ENCODE results near the gene NGF. TPM values are rescaled to one million over a fixed set of nuclear protein-coding genes. Genes with fewer than 3 reads are reported as not detected.

The NGF gene
- total and polyA plus RNA-seq, 2 experiments from 2014 or later: 0.37 to 2.6 TPM

DNA sequence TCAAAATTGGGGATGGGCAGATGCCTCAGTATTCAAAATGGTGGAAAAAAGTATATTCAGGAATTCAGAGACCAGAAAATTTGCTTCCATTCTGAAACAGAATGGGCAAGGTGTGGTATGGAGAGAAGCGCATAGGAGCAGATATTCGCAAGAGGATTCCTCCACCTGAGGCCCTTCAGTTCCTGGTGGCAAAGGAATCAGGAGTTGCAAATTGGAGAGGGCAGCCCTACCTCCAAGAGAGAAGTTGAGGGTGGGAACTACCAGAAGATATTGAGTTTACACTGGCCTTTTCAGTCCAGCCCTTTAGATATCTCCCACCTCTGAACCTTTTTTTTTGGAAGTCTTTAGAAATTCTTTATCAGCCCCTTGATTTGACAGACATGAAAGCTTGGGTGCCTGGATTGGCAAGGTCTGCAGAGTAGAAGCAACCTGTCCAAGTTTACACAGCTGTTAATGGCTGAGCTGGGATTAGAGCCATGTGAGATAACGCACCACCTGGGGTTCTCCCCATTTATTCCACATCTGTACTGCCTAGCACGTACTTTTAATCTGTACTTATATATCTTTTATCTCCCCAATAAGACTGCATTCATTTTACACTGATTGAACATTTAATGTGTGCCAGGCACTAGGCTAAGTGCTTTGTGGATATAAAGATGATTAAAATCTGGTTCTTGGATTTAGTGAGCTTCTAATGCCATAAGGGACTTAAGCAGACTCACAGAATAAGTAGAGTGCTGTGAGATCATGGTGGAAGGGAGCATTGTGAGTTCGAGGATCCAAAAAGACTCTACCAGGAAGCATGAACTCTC lies 99.5 kb downstream of the NGF start:
- DNase-seq (ENCODE audit: low spot score): no peak
- Histone ChIP-seq H3K9me2 (replicated peaks; ENCODE audit: insufficient read depth) (no peaks in the 10 kb centered on the region), H3K4me1 (ENCODE audit: insufficient read depth) (peaks cover 3% of the 10 kb centered on the region), H3K4me2 (no peak overlapping the region), H3K27me3 (no peaks in the 10 kb centered on the region), H4K20me1 (ENCODE audit: insufficient read depth, poor library complexity, severe bottlenecking) (no peaks in the 10 kb centered on the region), H3K4me3 (no peak overlapping the region), H3K9me3 (ENCODE audit: low read depth) (no peaks in the 10 kb centered on the region), H3K36me3 (replicated peaks; ENCODE audit: insufficient read depth, low read depth) (no peaks in the 10 kb centered on the region), H3K27ac (no peak overlapping the region), H3K79me2 (no peaks in the 10 kb centered on the region), H2AFZ (no peak overlapping the region)
- TF ChIP-seq EZH2 (IDR thresholded peaks at IDR 0.05; ENCODE audit: borderline replicate concordance) (no peak), EZH2phosphoT487 (IDR thresholded peaks at IDR 0.05; ENCODE audit: low read depth, severe bottlenecking, unreplicated experiment) (no peak)
- TF ChIP-seq, protein P1, sequence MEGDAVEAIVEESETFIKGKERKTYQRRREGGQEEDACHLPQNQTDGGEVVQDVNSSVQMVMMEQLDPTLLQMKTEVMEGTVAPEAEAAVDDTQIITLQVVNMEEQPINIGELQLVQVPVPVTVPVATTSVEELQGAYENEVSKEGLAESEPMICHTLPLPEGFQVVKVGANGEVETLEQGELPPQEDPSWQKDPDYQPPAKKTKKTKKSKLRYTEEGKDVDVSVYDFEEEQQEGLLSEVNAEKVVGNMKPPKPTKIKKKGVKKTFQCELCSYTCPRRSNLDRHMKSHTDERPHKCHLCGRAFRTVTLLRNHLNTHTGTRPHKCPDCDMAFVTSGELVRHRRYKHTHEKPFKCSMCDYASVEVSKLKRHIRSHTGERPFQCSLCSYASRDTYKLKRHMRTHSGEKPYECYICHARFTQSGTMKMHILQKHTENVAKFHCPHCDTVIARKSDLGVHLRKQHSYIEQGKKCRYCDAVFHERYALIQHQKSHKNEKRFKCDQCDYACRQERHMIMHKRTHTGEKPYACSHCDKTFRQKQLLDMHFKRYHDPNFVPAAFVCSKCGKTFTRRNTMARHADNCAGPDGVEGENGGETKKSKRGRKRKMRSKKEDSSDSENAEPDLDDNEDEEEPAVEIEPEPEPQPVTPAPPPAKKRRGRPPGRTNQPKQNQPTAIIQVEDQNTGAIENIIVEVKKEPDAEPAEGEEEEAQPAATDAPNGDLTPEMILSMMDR (IDR thresholded peaks at IDR 0.05; ENCODE audit: poor library complexity): no peak
- 75% methylated on average over 5 of the region's 5 CpGs for WGBS (ENCODE audit: low lambda C conversion rate, missing lambda C conversion rate)

DNA sequence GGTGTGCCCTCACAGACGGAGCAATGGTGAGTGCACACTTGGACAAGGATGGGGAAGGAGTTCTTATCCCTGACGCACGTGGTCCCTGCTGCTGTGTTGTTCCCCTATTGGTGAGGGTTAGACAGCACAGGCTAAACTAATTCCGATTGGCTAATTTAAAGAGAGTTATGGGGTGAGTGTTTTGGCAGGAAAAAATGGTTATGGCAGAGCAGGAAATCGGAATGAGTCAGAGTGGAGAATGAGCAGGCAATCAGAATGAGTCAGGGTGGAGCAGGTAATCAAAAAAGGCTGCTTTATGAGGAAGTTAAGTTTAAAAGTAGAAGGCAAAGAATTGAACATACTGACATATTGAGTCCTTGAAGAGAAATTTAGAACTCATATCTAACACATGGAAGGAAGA lies 100.5 kb downstream of the NGF start:
- Histone ChIP-seq H3K9me3 (ENCODE audit: low read depth) (no peaks in the 10 kb centered on the region), H4K20me1 (ENCODE audit: insufficient read depth, poor library complexity, severe bottlenecking) (no peaks in the 10 kb centered on the region), H3K27me3 (no peaks in the 10 kb centered on the region), H3K4me3 (no peak overlapping the region), H3K4me2 (no peak overlapping the region), H3K27ac (peak overlapping the region; percentile 18), H3K4me1 (ENCODE audit: insufficient read depth) (peaks cover 4% of the 10 kb centered on the region), H3K9me2 (replicated peaks; ENCODE audit: insufficient read depth) (no peaks in the 10 kb centered on the region), H2AFZ (no peak overlapping the region), H3K79me2 (no peaks in the 10 kb centered on the region), H3K36me3 (replicated peaks; ENCODE audit: insufficient read depth, low read depth) (no peaks in the 10 kb centered on the region)
- TF ChIP-seq EZH2 (IDR thresholded peaks at IDR 0.05; ENCODE audit: borderline replicate concordance) (no peak), EZH2phosphoT487 (IDR thresholded peaks at IDR 0.05; ENCODE audit: low read depth, severe bottlenecking, unreplicated experiment) (no peak)
- TF ChIP-seq, protein P1 (IDR thresholded peaks at IDR 0.05; ENCODE audit: poor library complexity): no peak
- 75% methylated on average over 5 of the region's 5 CpGs for WGBS (ENCODE audit: low lambda C conversion rate, missing lambda C conversion rate)
- no peak for DNase-seq (ENCODE audit: low spot score)

DNA sequence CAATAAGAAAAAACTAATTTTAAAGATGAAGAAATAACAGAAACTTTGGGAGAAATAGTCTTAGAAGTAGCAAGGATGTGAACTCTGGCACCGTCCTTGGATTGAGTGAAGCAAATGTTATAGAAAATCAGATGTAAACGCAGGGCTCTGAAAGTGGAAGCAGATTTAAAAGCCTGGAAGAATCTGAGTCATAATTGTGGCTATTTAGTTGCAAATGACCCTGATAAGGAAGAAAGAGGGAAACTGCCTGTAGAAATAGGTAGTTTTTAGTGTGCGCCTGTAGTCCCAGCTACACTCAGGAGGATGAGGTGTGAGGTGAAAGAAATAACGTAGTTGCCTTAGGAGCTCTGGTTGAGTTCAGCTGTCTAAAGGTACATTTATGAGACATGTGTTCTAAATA lies 101.0 kb downstream of the NGF start:
- no peak for DNase-seq (ENCODE audit: low spot score)
- H3K27ac ChIP-seq: peak overlapping the region; percentile 18
- H3K4me3 ChIP-seq: no peak overlapping the region
- H3K9me2 ChIP-seq (replicated peaks; ENCODE audit: insufficient read depth): no peaks in the 10 kb centered on the region
- H3K79me2 ChIP-seq: no peaks in the 10 kb centered on the region
- no peaks in the 10 kb centered on the region for H4K20me1 ChIP-seq (ENCODE audit: insufficient read depth, poor library complexity, severe bottlenecking)
- H3K36me3 ChIP-seq (replicated peaks; ENCODE audit: insufficient read depth, low read depth): no peaks in the 10 kb centered on the region
- no peaks in the 10 kb centered on the region for H3K27me3 ChIP-seq
- H2AFZ ChIP-seq: no peak overlapping the region
- no peak overlapping the region for H3K4me2 ChIP-seq
- WGBS (ENCODE audit: low lambda C conversion rate, missing lambda C conversion rate): 56% methylated on average over 4 of the region's 4 CpGs
- TF ChIP-seq, protein P1 (IDR thresholded peaks at IDR 0.05; ENCODE audit: poor library complexity): no peak
- TF ChIP-seq EZH2phosphoT487 (IDR thresholded peaks at IDR 0.05; ENCODE audit: low read depth, severe bottlenecking, unreplicated experiment) (no peak), EZH2 (IDR thresholded peaks at IDR 0.05; ENCODE audit: borderline replicate concordance) (no peak)
- H3K4me1 ChIP-seq (ENCODE audit: insufficient read depth): peaks cover 4% of the 10 kb centered on the region
- no peaks in the 10 kb centered on the region for H3K9me3 ChIP-seq (ENCODE audit: low read depth)

Other genes starting within 250 kb of the NGF start
- 1.8 and 2.8 TPM in 2 replicates for gene TSPAN2, start 248.7 kb downstream of the NGF start, total RNA-seq
- 1.4 and 4.1 TPM in 2 replicates for gene TSPAN2, start 248.7 kb downstream of the NGF start, polyA plus RNA-seq